ENCODE results near the gene MIPOL1.
"Not testable (repeated sequence)": the region's sequence is repeated elsewhere in the genome, so short reads cannot be mapped to it uniquely, and the experiment has no call there.

MIPOL1 gene

DNA sequence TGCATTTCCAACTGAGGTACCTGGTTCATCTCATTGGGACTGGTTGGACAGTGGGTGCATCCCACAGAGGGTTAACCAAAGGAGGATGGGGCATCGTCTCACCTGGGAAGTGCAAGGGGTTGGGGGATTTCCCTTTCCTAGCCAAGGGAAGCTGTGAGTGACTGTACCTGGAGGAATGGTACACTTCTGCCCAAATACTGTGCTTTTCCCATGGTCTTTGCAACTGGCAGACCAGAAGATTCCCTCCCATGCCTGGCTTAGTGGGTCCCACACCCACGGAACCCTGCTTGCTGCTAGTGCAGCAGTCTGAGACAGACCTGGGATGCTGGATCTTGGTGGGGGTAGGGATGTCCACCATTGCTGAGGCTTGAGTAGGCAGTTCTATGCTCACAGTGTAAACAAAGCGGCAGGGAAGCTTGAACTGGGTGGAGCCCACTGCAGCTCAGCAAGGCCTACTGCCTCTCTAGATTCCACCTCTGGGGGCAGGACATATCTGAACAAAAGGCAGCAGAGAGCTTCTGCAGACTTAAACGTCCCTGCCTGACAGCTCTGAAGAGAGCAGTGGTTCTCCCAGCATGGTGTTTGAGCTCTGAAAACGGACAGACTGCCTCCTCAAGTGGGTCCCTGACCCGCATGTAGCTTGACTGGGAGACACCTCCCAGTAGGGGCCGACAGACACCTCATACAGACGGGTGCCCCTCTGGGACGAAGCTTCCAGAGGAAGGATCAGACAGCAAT lies 9.7 kb upstream of the MIPOL1 start:
- DNase-seq: not testable (repeated sequence)

DNA sequence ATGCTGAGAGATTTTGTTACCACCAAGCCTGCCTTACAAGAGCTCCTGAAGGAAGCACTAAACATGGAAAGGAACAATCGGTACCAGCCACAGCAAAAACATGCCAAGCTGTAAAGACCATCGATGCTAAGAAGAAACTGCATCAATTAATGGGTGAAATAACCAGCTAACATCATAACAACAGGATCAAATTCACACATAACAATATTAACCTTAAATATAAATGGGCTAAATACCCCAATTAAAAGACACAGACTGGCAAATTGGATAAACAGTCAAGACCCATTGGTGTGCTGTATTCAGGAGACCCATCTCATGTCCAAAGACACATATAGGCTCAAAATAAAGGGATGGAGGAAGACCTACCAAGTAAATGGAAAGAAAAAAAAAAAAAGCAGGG lies 8.0 kb upstream of the MIPOL1 start:
- DNase-seq: not testable (repeated sequence)

DNA sequence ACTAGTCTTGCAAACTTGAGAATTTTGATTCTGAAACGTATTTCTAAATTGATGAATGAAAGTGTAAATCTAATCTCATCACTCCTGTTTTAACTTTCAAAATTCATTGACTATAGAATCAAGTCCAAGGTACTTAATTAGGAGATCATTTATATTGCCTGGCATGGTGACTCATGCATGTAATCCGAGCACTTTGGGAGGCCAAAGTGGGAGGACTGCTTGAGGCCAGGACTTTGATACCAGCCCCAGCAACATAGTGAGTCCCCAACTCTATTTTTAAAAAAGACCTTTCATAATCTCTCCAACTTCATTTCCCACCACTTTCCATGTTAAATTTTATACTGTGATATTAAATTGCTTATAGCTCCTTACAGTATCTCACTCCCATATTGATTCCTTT lies 3.0 kb upstream of the MIPOL1 start:
- DNase-seq: no peak

DNA sequence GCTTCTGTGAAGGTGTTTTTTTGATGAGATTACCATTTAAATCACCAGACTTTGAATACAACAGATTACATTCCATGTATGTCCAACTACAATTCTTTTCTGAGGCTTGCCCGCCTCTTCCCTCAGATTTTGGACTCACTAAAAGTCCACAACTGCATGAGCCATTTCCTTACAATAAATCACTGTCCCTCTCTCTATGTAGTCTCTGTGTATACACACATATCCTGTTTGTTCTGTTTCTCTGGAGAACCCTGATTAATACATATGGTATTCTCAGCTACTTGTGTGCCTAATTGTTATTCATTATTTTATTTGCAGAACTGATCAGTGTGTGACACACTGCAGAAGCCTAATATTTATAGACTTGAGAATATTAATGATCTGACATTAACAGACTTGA lies 2.4 kb upstream of the MIPOL1 start:
- no peak for DNase-seq

DNA sequence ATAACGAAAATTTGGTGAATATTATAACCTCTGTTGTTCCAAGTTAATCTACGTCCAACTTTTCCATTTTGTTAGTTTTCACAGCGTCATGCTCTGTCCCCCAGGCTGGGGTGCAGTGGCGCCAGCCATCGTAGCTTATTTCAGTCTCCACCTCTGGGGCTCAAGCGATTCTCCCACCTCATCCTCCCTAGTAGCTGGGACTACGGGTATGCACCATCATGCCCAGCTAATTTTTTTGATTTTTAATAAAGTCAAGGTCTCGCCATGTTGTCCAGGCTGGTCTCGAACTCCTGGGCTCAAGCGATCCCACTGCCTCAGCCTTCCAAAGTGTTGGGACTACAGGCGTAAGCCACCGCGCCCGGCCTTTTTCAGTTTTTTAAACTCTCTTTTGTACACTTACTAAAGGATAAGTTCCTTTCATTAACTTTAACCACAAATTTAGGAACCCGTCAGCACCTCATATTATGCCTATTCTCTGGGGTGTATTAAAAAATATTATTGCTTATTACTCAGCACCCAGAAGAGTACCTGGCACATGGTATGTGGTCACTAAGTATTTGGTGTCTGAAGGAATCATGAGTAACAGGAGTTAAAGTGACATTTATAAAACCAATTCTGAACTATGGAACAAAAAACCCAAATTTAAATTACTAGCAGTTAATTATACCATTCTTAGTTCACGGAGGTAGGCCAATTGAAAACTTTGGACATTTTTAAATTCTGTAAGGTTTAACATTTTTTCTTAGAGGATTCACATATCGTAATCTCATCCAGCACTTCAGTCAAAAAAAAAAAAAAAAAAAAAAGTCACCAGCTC lies 925 bp upstream of the MIPOL1 start:
- DNase-seq: no peak

DNA sequence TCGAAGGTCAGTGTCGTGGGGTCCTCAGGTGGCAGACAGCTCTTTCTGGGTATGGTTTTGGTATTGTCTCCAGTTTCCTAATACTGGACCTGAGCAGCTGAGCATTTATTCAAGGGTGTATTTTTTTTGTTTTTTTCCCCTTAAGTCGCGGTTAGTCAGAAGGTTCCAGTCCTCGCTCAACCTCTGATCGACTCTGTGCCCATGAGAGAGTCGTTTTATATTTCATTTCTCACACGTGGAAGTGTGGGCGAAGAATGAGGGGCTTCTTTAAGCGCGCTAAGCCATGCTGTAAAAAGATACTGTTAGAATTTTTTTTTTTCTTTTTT lies 499 bp downstream of the MIPOL1 start:
- DNase-seq: no peak

DNA sequence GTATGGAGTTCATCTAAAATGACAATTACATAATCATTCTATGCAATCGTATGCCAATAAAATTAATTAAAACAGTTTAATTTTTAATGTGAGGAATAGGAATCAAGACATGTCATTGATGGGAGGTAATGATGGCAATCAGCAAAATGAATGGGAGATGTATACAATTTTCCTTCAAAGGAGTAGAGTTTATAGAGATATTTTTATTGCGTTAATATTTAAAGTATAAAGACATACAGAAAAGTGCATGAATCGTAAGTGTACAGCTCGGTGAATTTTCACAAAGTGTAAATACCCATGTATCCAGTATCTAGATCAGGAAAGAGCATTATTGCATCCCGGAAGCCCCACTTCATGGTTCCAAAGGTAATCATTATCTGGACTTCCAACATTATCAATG lies 1.2 kb downstream of the MIPOL1 start:
- DNase-seq: no peak

DNA sequence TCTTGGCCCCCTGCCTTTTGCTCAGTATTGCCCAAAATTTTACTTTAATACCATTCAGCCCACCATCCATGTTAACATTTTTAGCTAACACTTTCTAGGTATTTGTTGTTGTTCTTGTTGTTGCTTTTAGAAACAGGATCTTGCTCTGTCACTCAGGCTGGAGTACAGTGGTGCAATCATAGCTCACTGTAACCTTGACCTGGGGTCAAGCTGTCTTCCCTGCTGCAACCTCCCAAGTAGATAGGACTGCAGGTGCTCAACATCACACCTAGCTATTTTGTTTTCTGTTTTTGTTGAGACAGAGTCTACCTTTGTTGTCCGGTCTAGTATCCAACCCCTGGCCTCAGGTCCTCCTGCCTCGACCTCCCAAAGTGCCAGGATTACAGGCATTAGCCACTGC lies 4.0 kb downstream of the MIPOL1 start:
- no peak for DNase-seq

DNA sequence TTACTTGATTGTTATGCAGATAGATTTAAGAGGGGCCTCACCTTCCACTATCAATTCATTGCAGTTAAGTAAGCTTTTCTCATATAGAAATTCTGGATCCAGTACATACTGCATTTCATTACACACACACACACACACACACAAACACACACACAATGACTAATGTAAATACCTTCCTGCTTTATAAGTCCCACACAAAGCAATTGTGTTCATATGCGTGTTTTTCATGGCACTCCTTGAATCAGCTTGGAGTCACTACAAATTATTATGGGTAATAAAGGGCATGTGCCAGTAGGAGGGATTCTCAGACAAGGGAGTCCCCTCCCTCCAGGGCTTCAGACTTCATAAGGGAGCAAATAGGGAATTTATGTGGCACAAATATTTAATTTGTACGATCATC lies 4.5 kb downstream of the MIPOL1 start:
- no peak for DNase-seq

DNA sequence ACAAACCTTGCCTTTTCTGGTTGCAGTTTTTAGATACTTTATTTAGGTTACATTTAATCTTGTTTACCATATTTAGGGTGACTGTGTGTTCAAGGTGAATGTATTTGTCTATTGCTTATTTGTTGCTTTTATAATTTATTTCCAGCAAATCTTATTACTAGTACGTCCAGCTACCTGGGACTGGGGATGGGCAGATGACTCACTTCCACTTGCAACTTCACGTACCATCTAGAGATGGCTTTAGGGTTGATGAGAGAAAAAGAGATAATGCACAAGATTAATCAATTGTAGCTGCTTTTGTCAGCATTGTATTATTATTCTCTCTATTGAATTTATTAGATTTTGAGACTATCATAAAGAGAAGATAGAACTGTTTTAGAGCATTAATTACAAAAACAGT lies 5.1 kb downstream of the MIPOL1 start:
- DNase-seq: no peak

DNA sequence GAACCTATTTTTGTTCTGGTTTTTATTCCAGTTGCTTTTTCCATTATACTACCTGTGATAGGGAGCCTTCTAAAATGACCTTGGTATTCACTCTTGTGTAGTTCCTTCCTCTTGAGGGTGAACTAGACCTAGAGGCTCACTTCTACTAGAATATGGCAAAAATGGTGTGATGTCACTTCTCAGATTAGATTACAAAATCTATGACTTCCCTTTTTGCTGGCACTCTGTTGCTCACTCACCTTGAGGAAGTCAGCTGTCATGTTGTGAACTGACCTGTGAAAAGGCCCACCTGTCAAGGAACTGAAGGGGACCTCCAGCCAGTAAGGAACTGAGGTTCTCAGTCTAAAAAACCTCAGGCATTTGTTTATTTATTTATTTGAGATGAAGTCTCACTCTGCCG lies 5.7 kb downstream of the MIPOL1 start:
- no peak for DNase-seq

DNA sequence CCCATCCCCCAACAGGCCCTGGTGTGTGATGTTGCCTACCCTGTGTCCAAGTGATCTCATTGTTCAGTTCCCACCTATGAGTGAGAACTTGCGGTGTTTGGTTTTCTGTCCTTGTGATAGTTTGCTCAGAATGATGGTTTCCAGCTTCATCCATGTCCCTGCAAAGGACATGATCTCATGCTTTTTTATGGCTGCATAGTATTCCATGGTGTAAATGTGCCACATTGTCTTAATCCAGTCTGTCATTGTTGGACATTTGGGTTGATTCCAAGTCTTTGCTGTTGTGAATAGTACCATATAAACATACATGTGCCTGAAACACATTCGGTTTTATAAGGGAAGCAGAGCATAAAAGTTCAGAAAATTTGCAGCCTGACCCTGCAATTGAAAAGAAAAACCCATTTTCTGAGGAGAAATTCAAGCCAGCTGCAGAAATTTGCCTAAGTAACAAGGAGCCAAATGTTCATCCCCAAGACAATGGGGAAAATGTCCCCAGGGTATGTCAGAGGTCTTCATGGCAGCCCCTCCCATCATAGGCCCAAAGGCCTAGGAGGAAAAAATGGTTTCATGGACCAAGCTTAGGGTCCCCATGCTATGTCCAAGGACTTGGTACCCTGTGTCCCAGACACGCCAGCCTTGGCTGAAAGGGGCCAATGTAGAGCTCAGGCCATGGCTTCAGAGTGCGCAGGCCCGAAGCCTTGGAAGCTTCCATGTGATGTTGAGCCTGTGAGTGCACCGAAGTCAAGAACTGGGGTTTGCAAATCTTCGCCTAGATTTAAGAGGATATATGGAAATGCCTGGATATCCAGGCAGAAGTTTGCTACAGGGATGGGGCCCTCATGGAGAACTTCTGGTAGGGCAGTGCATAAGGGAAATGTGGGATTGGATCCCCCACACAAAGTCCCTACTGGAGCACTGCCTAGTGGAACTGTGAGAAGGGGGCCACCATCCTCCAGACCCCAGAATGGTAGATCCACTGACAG lies 8.2 kb downstream of the MIPOL1 start:
- not testable (repeated sequence) for DNase-seq

DNA sequence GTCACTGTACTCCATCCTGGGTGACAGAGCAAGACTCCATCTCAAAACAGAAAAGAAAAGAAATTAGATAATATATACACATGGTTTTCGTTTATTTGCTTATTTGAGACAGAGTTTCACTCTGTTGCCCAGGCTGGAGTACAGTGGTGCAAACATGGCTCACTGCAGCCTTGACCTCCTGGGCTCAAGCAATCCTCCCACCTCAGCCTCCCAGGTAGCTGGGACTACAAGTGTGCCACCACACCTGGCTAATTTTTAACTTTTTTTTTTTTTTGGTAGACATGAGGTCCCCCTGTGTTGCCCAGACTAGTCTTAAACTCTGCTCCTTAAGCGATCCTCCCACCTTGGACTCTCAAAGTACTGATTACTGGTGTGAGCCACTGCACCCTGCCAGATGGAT lies 11.9 kb downstream of the MIPOL1 start:
- DNase-seq: not testable (repeated sequence)

DNA sequence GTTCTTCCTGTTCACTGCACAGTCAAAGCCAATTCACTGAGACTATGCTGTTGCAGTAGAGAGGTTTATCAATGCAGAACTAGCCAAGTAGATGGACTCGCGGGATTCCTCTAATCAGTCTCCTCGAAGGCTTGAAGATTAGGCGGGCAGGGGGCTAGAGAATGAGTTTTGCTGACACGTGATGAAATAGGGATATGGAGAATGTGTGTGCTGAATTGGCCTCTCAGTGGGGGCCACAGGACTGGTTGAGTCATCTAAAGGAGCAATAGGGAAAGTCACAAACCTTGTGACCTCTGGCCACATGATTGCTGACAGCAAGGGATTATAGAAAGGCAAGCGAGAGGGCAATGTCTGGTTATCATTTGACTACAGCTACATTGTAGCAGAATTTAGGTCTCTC lies 12.7 kb downstream of the MIPOL1 start:
- no peak for DNase-seq

DNA sequence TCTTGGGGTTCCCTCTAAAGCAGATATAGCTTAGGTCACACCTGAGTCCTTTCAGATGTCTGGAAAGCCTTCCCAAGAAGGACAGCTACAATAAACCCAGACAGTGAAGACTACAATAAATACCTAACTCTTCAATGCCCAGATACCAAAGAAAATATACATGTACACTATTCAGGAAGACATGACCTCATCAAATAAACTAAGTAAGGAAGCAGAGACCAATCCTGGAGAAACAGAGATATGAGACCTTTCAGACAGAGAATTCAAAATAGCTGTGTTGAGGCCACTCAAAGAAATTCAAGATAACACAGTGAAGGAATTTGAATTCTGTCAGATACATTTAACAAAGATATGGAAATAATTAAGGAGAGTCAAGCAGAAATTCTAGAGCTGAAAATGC lies 15.3 kb downstream of the MIPOL1 start:
- no peak for DNase-seq

DNA sequence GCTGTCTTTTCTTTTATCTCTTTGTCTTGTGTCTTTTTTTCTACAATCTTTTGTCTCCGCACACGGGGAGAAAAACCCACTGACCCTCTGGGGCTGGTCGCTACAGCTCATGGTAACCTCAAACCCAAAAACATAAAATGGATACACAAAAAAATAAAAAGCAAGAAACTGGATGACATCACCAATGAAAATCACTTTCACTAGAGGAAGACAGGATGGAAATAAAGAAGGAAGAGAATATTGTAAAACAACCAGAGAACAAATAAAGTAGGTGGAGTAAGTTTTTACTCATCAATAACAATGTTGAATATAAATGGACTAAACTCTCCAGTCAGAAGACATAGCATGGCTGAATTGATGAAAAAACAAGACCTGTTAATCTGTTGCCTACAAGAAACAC lies 17.6 kb downstream of the MIPOL1 start:
- DNase-seq: no peak

DNA sequence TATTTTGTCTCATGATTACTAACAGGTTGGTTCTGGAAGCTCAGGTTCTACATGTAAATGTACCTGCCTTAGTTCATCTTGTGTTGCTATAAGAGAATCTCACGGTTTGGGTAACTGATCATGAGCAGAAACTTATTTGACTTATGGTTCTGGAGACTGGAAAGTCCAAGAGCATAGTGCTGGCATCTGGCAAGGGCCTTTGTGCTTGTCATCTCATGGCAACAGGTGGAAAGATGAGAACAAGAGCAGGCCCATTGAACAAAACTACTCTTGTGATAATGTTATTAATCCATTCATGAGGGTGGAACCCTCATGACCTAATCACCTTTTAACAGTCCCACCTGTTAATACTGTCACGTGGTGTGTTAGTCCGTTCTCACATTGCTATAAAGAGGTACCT lies 23.3 kb downstream of the MIPOL1 start:
- no peak for DNase-seq

DNA sequence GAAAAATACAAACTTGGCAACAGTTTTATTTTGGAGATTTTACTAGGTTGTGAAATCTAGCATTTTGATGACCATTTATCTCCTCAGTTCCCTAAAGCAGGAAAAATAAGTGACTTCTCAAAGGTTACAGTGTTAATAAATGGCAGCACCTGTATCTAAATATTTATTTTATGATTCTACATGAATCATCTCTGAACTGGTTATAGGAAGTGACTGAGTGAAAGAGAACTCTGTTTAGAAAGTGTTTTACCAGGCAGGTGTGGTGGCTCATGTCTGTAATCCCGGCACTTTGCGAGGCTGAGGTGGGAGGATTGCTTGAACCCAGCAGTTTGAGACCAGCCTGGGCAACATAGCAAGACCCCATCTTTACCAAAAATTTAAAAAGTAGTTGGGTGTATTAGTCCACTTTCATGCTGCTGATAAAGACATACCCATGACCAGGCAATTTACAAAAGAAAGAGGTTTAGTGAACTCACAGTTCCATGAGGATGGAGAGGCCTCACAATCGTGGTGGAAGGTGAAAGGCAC lies 26.3 kb downstream of the MIPOL1 start:
- no peak for DNase-seq

DNA sequence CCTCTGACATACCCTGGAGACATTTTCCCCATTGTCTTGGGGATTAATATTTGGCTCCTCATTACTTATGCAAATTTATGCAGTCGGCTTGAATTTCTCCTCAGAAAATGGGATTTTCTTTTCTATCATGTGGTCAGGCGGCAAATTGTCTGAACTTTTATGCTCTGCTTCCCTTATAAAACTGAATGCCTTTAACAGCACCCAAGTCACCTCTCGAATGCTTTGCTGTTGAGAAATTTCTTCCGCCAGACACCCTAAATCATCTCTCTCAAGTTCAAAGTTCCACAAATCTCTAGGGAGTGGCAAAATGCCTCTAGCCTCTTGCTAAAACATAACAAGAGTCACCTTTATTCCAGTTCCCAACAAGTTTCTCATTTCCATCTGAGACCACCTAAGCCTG lies 27.9 kb downstream of the MIPOL1 start:
- not testable (repeated sequence) for DNase-seq

DNA sequence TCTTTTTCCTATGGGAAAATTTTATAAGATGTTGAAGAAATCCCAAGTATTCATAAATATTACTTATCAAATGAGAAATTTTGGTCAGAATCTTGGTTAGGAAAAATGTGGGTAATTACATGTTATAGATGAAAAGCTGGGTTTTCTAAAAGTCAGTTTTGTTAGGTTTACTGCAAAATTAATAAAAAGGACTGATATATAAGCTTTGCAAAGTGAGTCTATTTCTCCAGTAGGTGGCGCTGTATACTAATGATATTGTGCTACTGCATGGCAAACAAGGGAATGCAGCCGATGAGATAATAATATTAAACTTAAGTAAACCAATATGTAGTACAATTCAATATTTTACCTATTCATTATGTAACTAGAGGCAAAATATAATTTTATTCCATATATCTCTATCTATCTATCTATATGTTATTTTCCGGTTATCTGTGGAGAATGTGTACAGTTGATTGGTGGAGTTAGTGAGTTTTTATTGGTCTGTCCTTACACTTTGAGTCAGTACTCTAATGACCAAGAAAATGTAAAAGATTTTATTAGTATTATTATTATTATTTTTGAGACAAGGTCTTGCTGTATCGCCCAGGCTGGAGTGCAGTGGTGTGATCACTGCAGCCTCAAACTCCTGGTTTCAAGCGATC lies 32.9 kb downstream of the MIPOL1 start:
- DNase-seq: peak; percentile 69 to 83

DNA sequence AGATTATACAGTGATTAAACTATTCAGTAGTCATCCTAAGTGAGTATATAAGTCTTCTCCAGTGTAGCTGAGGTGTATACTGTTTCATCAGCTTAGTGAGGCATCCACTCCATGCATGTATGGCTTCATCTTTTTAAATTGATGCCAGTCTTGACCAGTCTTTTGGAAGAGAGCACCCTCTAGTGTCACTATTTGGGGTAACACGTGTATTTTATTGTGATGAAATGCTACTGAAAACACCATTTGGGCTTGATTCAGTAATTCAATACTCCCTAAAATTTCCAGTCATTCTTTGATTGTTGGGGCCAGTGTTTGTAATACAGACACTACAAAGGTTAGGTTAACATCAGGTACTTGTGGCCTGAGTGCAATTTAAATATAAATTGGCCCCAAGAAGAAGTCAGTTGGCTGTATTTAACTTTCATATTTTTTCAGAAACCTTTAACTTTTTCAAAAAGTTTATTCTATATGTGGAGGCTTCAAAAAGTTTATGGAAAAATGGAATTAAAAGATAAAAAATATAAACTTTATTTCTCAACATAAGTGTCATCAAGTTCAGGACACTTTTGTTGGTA lies 35.3 kb downstream of the MIPOL1 start:
- DNase-seq: peak; percentile 39 to 78

DNA sequence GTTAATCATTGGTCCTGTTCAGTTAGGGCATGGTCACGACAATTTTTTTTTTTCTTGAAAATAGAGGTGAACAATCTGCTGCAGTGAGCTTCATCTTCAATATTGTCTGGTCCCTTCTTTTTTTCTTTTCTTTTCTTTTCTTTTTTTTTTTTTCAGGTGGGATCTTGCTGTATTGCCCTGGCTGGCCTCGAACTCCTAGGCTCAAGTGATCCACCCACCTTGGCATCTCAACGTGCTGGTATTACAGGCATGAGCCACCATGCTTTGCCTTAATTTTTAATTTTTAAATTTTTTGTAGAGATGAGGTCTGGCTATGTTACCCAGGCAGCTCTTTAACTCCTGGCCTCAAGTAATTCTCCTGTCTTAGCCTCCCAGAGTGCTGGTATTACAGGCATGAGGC lies 36.5 kb downstream of the MIPOL1 start:
- no peak for DNase-seq
